HG03139 (cell line): Measurements from ENCODE around the gene DNMT3B.
A peak's percentile ranks its signal among the peaks of the same experiment; 100 is the strongest.
"Not testable (repeated sequence)": the region's sequence is repeated elsewhere in the genome, so short reads cannot be mapped to it uniquely, and the experiment has no call there.

Source experiments
- ATAC-seq: cut with Tn5 transposase; IDR thresholded peaks from one replicate; pipeline ENCODE4 v1.9.1; 2021; ENCODE audit not compliant: unreplicated experiment

Gene DNMT3B

GRCh38 chr20:32761831-32762753, at the start of gene DNMT3B:
DNMT3B (plus strand) TSS chr20:32762385; CDS start chr20:32780324, 17,939 bp downstream.
- peak; percentile 47 for ATAC-seq

- no peak for ATAC-seq
These were observed 43.3 kb upstream of the DNMT3B start for GRCh38 chr20:32718749-32719348.

- ATAC-seq, result no peak
These were observed 34.5 kb upstream of the DNMT3B start for GRCh38 chr20:32727683-32728082.

- ATAC-seq, result not testable (repeated sequence)
These were observed 33.8 kb upstream of the DNMT3B start for GRCh38 chr20:32728435-32728834.

GRCh38 chr20:32729334-32729733, 32.9 kb upstream of the DNMT3B start:
- not testable (repeated sequence) for ATAC-seq

- ATAC-seq, result no peak
These were observed 30.3 kb upstream of the DNMT3B start for GRCh38 chr20:32731882-32732266.

- ATAC-seq, result no peak
These were observed 24.6 kb upstream of the DNMT3B start for GRCh38 chr20:32737371-32738223.

- no peak for ATAC-seq
These were observed 21.0 kb upstream of the DNMT3B start for GRCh38 chr20:32741151-32741550.

- ATAC-seq, result peak; percentile 25
These were observed 19.6 kb upstream of the DNMT3B start for GRCh38 chr20:32742322-32743236.

GRCh38 chr20:32743237-32744112, 18.7 kb upstream of the DNMT3B start, which contains the start of gene COMMD7:
COMMD7 (minus strand) TSS chr20:32743467; CDS start chr20:32743391, 76 bp downstream.
- ATAC-seq, result peak; percentile 48

- no peak for ATAC-seq
These were observed 12.1 kb upstream of the DNMT3B start for GRCh38 chr20:32749914-32750637.

GRCh38 chr20:32751293-32751692, 10.9 kb upstream of the DNMT3B start:
- ATAC-seq, result no peak

GRCh38 chr20:32751702-32752457, 10.3 kb upstream of the DNMT3B start:
- no peak for ATAC-seq

GRCh38 chr20:32752458-32753250, 9.5 kb upstream of the DNMT3B start:
- ATAC-seq, result no peak

GRCh38 chr20:32753731-32754130, 8.5 kb upstream of the DNMT3B start:
- no peak for ATAC-seq

GRCh38 chr20:32756156-32756555, 6.0 kb upstream of the DNMT3B start:
- no peak for ATAC-seq

GRCh38 chr20:32761417-32761830, 761 bp upstream of the DNMT3B start:
- no peak for ATAC-seq
